GM12872 (cell line): ENCODE results near the gene SLC4A1AP.

Experiments
- CTCF ChIP-seq: IDR thresholded peaks from 3 replicates; pipeline ENCODE4 v1.5.1; 2011; ENCODE audit warnings: low read depth, mild to moderate bottlenecking, low read length, moderate library complexity; ENCODE audit not compliant: insufficient read depth

SLC4A1AP gene

DNA sequence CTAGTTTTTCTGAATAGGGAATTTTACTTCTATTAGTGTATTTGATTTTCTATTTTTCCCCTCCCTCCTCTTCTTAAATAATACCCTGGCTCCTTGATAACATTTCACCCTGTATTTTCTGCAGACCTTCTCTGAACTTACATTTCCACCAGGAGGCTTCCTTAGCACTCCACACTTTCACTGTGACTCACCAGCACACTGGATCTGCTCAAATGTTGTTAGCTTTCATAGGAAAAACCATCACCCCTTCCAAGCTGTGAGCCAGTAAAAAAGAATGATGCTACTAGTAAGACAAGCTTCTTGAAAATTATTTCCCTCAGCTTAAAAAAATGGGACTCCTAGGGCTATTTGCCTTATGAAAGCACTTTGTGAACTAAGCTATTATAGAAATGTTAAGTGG is 16.4 kb upstream of the SLC4A1AP start:
- no peak for TF ChIP-seq CTCF

DNA sequence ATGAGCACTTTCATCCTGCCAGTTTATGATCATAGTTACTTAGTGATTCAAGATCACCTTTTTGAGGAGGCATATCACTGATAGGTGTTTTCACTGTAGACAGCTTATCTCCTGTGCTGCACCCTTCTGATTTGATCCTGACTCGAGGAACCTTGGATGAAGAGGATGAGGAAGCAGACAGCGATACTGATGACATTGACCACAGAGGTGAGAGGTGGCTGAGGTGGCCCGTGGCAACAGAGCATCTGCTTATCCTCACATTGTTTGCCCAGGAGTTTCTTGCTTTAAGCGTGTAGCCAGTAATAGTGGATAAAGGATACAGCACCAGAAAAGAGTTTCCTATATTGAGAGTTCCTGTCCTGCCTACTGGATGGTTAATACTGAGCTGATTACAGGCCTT is 16.0 kb upstream of the SLC4A1AP start:
- no peak for TF ChIP-seq CTCF

DNA sequence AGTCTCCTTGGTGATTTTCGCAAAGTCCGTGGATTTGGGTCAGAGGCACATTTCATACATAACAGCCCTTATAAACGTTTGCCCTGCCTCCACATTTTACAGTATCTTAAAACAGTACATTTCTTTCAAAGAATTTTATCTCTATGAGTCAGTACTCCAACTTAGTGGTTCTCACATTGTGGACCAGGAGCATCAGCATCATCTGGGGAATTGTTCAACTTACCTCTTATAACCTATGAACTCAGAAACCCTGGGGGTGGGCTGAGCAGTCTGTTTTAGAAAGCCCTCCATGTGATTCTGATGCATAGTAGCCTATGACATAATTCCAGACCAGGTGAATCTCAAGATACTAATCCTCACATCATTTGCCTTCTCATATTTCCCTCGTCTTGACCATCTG is 12.6 kb upstream of the SLC4A1AP start:
- TF ChIP-seq CTCF = no peak

- TF ChIP-seq CTCF = no peak
Observed at GRCh38 chr2:27652341-27652740, 11.3 kb upstream of the SLC4A1AP start.

DNA sequence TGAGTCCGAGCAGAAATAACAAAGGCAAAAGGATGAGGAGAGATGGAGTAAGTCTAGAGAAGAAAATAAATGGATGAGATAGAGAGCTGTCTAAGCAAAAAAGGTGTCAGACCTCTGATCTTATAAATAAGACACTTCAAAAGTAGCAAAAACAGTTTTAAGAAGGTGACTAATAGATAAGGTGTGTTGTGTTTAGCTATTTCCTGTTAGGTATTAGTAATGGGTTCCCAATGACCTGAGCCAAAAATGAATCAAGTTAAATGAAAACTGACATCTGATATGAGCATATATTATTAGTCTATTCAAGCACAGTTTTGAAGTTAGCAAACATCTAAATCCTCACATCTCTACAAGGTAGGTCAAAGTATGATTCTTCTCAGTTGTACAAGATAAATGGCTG is 10.9 kb upstream of the SLC4A1AP start:
- TF ChIP-seq CTCF = no peak

GRCh38 chr2:27653397-27653796 is 10.3 kb upstream of the SLC4A1AP start:
- no peak for TF ChIP-seq CTCF

DNA sequence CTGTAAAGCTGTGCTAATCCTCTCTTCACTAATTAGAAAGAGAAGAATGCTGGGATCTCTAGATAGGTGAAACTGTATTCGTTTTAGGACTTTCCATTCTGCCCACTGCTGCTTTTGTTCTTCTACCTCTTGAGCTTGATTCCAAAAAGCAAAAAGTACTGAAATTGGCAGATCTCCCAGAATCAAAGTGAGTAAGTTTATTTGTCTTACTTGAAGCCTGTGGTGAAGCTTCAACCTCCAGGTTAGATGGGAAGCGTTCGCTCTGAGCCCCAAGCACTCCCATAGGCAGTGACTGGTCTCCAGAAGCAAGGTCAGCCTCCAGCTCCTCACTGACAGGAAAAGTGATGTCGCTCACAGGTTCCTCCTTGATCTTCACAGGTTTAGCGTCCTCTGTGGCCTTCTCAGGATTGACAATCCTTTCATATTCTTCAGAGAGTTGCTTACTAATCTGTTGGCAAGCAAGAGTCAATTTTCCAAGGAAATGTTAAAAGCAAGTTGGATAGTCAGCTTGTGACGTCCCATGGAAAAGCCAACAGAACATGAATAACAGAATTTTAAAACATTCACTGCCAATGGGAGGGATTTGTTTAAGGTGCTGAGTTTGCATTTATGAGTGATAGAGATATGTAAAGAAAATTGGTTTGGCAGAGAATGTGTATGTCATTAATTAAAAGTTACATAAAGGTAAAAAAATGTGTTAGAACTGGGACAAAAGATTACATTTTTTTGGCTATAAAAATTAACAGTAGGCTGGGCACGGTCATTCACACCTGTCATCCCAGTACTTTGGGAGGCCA is 8.3 kb upstream of the SLC4A1AP start:
- no peak for TF ChIP-seq CTCF
